GM23338 (cell line): Measurements from ENCODE around the gene COPA. TPM values are rescaled to one million over a fixed set of nuclear protein-coding genes. Genes with fewer than 3 reads are reported as not detected.

Experiments used
- ATAC-seq: fragments of 200-7000 bp; cut with Tn5 transposase; 3 replicates; pipeline ENCODE4 v1.9.1; 2020
- DNase-seq: peaks from one replicate; pipeline ENCODE4 v3.0.0-alpha.2; 2015; ENCODE audit warnings: low spot score
- H2AFZ ChIP-seq: fragments of 200-600 bp; sonication (generic); 2 replicates; pipeline ENCODE4 v1.8.0; 2016; ENCODE audit warnings: antibody characterized with exemption, mild to moderate bottlenecking, moderate library complexity
- H3F3A ChIP-seq: fragments of 200-600 bp; sonication (generic); replicated peaks from 2 replicates; pipeline ENCODE4 v1.8.0; 2017; ENCODE audit warnings: antibody characterized with exemption, mixed run types, low read depth
- H3K27ac ChIP-seq: fragments of 200-600 bp; sonication (generic); 2 replicates; pipeline ENCODE4 v1.6.1; 2016; ENCODE audit warnings: low read depth
- H3K27me3 ChIP-seq: fragments of 200-600 bp; sonication (generic); 2 replicates; pipeline ENCODE4 v1.8.0; 2016; ENCODE audit warnings: mild to moderate bottlenecking, mixed run types, moderate library complexity; ENCODE audit not compliant: insufficient read depth
- H3K36me3 ChIP-seq: fragments of 200-600 bp; sonication (generic); 2 replicates; pipeline ENCODE4 v1.8.0; 2016; ENCODE audit warnings: mild to moderate bottlenecking; ENCODE audit not compliant: insufficient read depth
- H3K4me1 ChIP-seq: fragments of 200-600 bp; sonication (generic); 2 replicates; pipeline ENCODE4 v1.8.0; 2016; ENCODE audit warnings: mild to moderate bottlenecking, moderate library complexity; ENCODE audit not compliant: insufficient read depth
- H3K4me2 ChIP-seq: fragments of 200-600 bp; sonication (generic); 2 replicates; pipeline ENCODE4 v1.7.1; 2017; ENCODE audit warnings: mixed run types
- H3K4me3 ChIP-seq: fragments of 200-600 bp; sonication (generic); 2 replicates; pipeline ENCODE4 v1.6.1; 2016; ENCODE audit warnings: mixed run types
- H3K79me2 ChIP-seq: fragments of 200-600 bp; sonication (generic); replicated peaks from 2 replicates; pipeline ENCODE4 v1.8.0; 2017; ENCODE audit warnings: mild to moderate bottlenecking; ENCODE audit not compliant: insufficient read depth
- H3K9me2 ChIP-seq: fragments of 200-600 bp; sonication (generic); 2 replicates; pipeline ENCODE4 v1.8.0; 2017; ENCODE audit not compliant: insufficient read depth
- H4K20me1 ChIP-seq: fragments of 200-600 bp; sonication (generic); replicated peaks from 2 replicates; pipeline ENCODE4 v1.8.0; 2017; ENCODE audit warnings: mild to moderate bottlenecking; ENCODE audit not compliant: insufficient read depth
- H3K27ac Mint-ChIP-seq: 2 replicates; pipeline ENCODE4 v1.8.0; 2020; ENCODE audit warnings: inconsistent platforms, mild to moderate bottlenecking, moderate library complexity, mixed read lengths
- H3K27me3 Mint-ChIP-seq: 3 replicates; pipeline ENCODE4 v1.8.0; 2022; ENCODE audit warnings: low read depth, mild to moderate bottlenecking, moderate library complexity, mixed read lengths, inconsistent platforms; ENCODE audit not compliant: insufficient read depth, poor library complexity
- H3K36me3 Mint-ChIP-seq: 3 replicates; pipeline ENCODE4 v1.8.0; 2021; ENCODE audit warnings: low read depth, mild to moderate bottlenecking, inconsistent platforms, moderate library complexity, mixed read lengths
- H3K4me1 Mint-ChIP-seq: 3 replicates; pipeline ENCODE4 v1.8.0; 2020; ENCODE audit warnings: mild to moderate bottlenecking, inconsistent platforms, mixed read lengths
- H3K4me3 Mint-ChIP-seq: 3 replicates; pipeline ENCODE4 v1.8.0; 2021; ENCODE audit warnings: moderate library complexity, mild to moderate bottlenecking, inconsistent platforms, mixed read lengths
- H3K9me3 Mint-ChIP-seq: 3 replicates; pipeline ENCODE4 v1.8.0; 2020; ENCODE audit warnings: moderate library complexity, mild to moderate bottlenecking, inconsistent platforms, mixed read lengths
- CREB1 ChIP-seq: fragments of 250-450 bp; sonication (Bioruptor Pico); IDR thresholded peaks from 2 replicates; pipeline ENCODE4 v1.5.0; 2020; ENCODE audit warnings: low read depth, mild to moderate bottlenecking, moderate library complexity
- CTCF ChIP-seq, 2 experiments: fragments of 200-600 bp in 1 of 2; sonication (generic) in 1 of 2; conservative IDR thresholded peaks; 2 replicates each; pipeline versions ENCODE4 v1.5.1 to v1.6.1; 2016 to 2017; ENCODE audit warnings: antibody characterized with exemption in 2 of 2, low read depth in 2 of 2, mild to moderate bottlenecking in 2 of 2, moderate library complexity in 1 of 2
- ETS1 ChIP-seq: IDR thresholded peaks from 2 replicates; pipeline ENCODE4 v1.6.1; 2016; ENCODE audit warnings: antibody characterized with exemption
- EZH2 ChIP-seq: fragments of 200-600 bp; sonication (generic); IDR thresholded peaks from one replicate; pipeline ENCODE4 v1.8.0; 2017; ENCODE audit warnings: antibody characterized with exemption, mild to moderate bottlenecking, low read depth; ENCODE audit not compliant: unreplicated experiment
- EZH2phosphoT487 ChIP-seq: fragments of 200-600 bp; sonication (generic); IDR thresholded peaks from one replicate; pipeline ENCODE4 v1.8.1; 2018; ENCODE audit warnings: antibody characterized with exemption; ENCODE audit not compliant: unreplicated experiment
- JUNB ChIP-seq: IDR thresholded peaks from one replicate; pipeline ENCODE4 v1.6.1; 2016; ENCODE audit warnings: antibody characterized with exemption; ENCODE audit not compliant: unreplicated experiment
- NANOG ChIP-seq: IDR thresholded peaks from 2 replicates; pipeline ENCODE4 v1.6.1; 2016; ENCODE audit warnings: antibody characterized with exemption, borderline replicate concordance
- POLR2AphosphoS5 ChIP-seq: IDR thresholded peaks from 2 replicates; pipeline ENCODE4 v1.6.1; 2016; ENCODE audit warnings: antibody characterized with exemption, low read depth
- REST ChIP-seq: IDR thresholded peaks from one replicate; pipeline ENCODE4 v1.6.1; 2018; ENCODE audit warnings: antibody characterized with exemption; ENCODE audit not compliant: unreplicated experiment
- STAT1 ChIP-seq: IDR thresholded peaks from one replicate; pipeline ENCODE4 v1.6.1; 2016; ENCODE audit warnings: antibody characterized with exemption; ENCODE audit not compliant: unreplicated experiment
- ZNF114 ChIP-seq: fragments of 250-450 bp; sonication (Bioruptor Pico); IDR thresholded peaks from 2 replicates; pipeline ENCODE4 v1.5.0; 2020; ENCODE audit warnings: mild to moderate bottlenecking, moderate library complexity
- ZNF331 ChIP-seq: fragments of 250-450 bp; sonication (Bioruptor Pico); IDR thresholded peaks from 2 replicates; pipeline ENCODE4 v1.5.0; 2020; ENCODE audit warnings: low read depth, mild to moderate bottlenecking, moderate library complexity
- ZNF462 ChIP-seq: fragments of 250-450 bp; sonication (Bioruptor Pico); IDR thresholded peaks from 2 replicates; pipeline ENCODE4 v1.5.0; 2020; ENCODE audit warnings: mild to moderate bottlenecking, moderate library complexity
- polyA plus RNA-seq: library from polyadenylated mRNA; unstranded; fragments of >200 nt; fragmentation: Nextera tagmentation; extraction: Ambion mirVana; gene quantifications from 2 replicates; pipeline ENCODE4 v1.2.1, GENCODE V29; 2016
- total RNA-seq: library from RNA; depleted of rRNA; stranded (reverse); fragments of >200 nt; shearing (Covaris generic); gene quantifications from 2 replicates; pipeline ENCODE4 v1.2.3, GENCODE V29; 2014

The COPA gene
- total and polyA plus RNA-seq, 2 experiments from 2014 or later = 58.2 to 87.1 TPM

GRCh38 chr1:160352555-160352954, 9.5 kb upstream of the COPA start:
- H3K36me3 ChIP-seq = peaks cover 38% of the 10 kb centered on the region
- H3F3A ChIP-seq = 0 out of 2 replicates have a peak, but pooled peaks cover 3% of the 10 kb centered on the region
- Mint-ChIP-seq H3K4me3 (no peak overlapping the region), H3K36me3 (peaks cover 80% of the 10 kb centered on the region), H3K27me3 (peaks cover 2% of the 10 kb centered on the region), H3K9me3 (no peaks in the 10 kb centered on the region), H3K4me1 (no peaks in the 10 kb centered on the region), H3K27ac (no peak overlapping the region)
- no peak overlapping the region for H3K4me2 ChIP-seq
- H3K27me3 ChIP-seq = no peaks in the 10 kb centered on the region
- no peak overlapping the region for H3K4me3 ChIP-seq
- no peak for TF ChIP-seq CTCF (conservative IDR thresholded peaks at IDR 0.05; ENCODE audit: low read depth in 2 of 2)
- no peak for TF ChIP-seq ETS1
- TF ChIP-seq STAT1 = no peak
- no peak for TF ChIP-seq JUNB
- no peak for TF ChIP-seq CREB1
- no peak for TF ChIP-seq EZH2
- TF ChIP-seq REST = no peak
- TF ChIP-seq EZH2phosphoT487 = no peak
- no peak for TF ChIP-seq ZNF462 (CRISPR knock-in tag)
- no peak for TF ChIP-seq POLR2AphosphoS5
- TF ChIP-seq NANOG = no peak
- TF ChIP-seq ZNF331 (CRISPR knock-in tag) = no peak
- TF ChIP-seq ZNF114 = no peak
- no peaks in the 10 kb centered on the region; the same call in 1 of the 2 replicates for H4K20me1 ChIP-seq
- H3K4me1 ChIP-seq = no peaks in the 10 kb centered on the region
- H3K79me2 ChIP-seq = no peaks in the 10 kb centered on the region
- DNase-seq (no peak), ATAC-seq (no peak)
- H3K27ac ChIP-seq = no peak overlapping the region
- no peak overlapping the region for H2AFZ ChIP-seq
- no peaks in the 10 kb centered on the region for H3K9me2 ChIP-seq
